HG03460 (cell line): Measurements from ENCODE around the gene SNX33.

Experiments used
- ATAC-seq: cut with Tn5 transposase; IDR thresholded peaks from one replicate; pipeline ENCODE4 v1.9.1; 2021; ENCODE audit not compliant: unreplicated experiment

The SNX33 gene

DNA sequence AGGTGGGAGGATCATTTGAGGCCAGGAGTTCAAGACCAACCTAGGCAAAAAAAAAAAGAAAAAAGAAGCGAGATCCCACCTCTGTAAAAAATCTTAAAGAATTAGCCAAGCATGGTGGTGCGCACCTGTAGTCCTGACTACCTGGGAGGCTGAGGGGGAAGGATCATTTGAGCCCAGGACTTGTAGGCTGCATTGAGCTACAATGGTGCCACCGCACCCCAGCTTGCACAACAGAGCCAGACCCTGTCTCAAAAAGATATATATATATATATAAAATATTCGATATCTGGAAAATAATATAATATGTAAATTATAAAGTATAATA lies 6.6 kb upstream of the SNX33 start:
- no peak for ATAC-seq

DNA sequence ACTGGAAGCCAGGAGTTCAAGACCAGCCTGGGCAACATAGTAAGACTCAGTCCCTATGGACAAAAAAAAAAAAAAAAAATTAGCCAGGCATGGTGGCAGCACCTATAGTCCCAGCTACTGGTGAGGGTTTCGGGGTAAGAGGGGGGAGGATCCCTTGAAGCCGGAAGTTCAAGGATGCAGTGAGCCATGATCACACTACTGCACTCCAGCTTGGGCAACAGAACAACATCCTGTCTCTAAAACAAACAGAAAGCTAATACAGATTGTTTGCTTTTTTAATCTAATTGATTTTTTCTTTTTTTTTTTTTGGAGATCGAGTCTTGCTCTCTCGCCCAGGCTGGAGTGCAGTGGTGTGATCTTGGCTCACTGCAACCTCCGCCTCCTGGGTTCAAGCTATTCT lies 6.1 kb upstream of the SNX33 start:
- ATAC-seq, result no peak

DNA sequence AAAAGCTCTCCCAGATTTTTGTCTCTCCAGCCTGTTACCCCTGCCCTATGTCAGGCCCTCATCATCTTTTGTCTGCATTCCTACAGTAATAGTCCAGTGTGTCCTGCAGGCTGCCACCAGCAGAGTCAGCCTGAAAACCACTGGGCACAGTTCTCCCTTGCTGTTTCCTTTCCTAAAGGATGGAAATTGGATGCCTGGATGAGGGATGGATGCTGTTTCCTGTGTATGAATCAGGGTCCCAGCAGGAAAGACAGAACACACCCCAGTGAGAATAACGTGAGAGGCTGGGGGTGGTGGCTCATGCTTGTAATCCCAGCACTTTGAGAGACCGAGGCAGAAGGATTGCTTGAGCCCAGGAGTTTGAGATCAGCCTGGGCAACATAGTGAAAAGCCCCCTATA lies 3.3 kb upstream of the SNX33 start:
- no peak for ATAC-seq

DNA sequence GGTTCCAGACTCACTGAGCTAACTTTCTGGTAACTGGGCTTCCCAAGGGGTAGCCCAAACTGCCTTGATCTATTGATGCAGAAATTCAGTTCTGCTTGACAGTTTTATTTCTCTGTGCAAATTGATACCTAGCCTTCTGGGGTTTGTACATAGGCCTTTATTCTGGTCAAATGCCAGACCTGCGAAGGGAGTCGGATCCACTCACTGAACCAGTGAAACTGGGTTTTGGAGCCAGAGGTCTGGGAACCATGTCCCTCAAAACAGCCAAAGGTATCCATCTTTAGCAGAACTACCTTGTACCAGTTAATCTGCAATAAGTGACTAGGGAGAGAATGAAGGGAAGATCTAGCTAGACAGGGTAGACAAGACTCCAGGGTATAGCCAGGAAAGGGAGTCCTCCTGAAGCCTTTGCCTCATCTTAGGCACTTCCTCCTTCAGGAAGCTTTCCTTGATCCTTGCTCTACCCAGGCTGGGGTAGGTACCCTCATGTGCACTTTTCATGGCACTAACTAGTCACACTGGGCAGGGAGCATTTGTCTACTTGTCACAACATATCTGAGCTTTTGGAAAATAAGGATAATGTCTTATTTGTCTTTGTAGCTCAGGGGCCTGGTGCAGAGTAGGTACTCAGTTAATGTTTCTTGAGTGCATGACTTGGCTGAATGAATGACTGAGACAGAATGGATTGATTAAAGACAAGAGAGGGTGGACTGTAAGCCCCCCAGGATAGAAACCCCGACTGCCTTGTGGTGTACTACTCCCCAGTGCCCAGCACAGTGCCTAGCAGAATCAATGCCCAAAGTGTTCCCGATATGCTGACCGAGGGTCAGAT lies 1.4 kb upstream of the SNX33 start:
- ATAC-seq, result no peak

DNA sequence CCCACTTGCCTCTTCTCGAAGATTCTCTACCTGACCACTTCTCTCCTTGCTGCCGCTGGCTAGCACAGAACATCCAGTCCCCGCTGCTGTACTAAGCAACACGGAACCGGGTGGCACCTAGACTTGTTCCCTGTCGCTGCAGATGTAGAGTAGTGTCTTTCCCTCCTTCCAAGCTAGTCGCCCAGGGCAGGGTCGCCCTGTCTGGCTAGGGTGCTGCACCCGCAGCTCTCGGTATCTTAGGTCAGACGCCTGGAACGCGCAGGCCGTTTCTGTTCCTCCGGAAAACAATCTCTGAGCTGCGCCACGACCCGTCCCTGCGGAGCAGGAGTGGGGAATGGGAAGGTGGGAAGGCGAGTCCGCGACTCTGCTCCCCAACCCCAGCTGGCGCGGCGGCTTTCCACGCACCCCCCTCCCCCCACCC lies 758 bp upstream of the SNX33 start:
- no peak for ATAC-seq

DNA sequence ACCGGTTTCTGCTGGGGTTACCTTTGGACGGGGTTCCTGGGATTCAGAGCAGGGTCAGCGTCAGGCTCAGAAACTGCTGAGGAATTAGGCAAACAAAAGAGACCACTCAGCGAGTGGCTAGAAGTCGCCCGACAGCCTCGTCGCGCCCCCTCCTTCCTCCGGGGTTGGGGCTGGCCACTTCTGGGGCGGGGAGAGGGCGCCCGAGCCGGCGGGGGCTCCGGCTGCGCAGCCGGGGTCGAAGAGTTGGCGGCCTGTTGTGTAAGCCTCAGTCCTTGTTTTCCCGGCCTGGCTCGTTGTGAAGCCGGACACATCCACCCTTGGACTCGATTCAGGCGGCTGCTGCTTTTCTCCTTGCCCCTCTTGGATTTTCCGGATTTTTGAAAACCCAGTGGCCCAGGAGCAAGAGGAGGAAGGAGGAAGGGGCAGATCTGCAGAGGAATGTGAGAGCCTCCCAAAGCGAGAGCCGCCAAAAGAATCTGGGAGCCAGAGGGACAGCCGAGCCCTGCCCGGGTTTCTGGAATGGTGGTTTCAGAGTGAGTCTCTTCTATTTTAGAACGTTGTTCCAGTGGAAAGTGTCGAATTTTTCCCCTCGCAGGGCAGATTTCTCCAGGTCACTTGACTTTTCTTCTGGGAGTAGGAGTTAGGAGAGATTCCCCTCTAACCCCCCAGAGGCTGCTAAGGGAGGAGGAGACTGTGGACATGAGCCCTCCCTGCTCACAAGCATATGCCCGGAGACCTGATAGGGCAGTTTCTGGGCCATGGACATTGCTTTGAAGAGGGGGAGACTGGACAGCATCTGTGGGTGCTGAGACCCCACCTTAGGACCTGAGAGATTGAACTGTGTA lies 666 bp downstream of the SNX33 start:
- ATAC-seq, result no peak

DNA sequence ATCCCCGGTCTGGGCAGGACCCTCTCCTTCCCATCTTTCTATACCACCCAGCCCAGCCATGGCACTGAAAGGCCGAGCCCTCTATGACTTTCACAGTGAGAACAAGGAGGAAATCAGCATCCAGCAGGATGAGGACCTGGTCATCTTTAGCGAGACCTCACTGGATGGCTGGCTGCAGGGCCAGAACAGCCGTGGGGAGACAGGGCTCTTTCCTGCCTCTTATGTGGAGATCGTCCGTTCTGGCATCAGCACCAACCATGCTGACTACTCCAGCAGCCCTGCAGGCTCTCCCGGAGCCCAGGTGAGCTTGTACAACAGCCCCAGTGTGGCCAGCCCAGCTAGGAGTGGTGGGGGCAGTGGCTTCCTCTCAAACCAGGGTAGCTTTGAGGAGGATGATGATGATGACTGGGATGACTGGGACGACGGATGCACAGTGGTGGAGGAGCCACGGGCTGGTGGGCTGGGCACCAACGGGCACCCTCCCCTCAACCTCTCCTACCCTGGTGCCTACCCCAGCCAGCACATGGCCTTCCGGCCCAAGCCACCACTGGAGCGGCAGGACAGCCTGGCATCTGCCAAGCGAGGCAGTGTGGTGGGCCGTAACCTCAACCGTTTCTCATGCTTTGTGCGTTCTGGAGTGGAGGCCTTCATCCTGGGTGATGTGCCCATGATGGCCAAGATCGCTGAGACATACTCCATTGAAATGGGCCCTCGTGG lies 1.5 kb downstream of the SNX33 start:
- ATAC-seq, result no peak

DNA sequence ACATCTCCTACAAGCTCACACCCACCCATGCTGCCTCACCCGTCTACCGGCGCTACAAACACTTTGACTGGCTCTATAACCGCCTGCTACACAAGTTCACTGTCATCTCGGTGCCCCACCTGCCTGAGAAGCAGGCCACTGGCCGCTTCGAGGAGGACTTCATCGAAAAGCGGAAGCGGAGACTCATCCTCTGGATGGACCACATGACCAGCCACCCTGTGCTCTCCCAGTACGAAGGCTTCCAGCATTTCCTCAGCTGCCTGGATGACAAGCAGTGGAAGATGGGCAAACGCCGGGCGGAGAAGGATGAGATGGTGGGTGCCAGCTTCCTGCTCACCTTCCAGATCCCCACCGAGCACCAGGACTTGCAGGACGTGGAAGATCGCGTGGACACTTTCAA lies 2.1 kb downstream of the SNX33 start:
- ATAC-seq, result no peak

DNA sequence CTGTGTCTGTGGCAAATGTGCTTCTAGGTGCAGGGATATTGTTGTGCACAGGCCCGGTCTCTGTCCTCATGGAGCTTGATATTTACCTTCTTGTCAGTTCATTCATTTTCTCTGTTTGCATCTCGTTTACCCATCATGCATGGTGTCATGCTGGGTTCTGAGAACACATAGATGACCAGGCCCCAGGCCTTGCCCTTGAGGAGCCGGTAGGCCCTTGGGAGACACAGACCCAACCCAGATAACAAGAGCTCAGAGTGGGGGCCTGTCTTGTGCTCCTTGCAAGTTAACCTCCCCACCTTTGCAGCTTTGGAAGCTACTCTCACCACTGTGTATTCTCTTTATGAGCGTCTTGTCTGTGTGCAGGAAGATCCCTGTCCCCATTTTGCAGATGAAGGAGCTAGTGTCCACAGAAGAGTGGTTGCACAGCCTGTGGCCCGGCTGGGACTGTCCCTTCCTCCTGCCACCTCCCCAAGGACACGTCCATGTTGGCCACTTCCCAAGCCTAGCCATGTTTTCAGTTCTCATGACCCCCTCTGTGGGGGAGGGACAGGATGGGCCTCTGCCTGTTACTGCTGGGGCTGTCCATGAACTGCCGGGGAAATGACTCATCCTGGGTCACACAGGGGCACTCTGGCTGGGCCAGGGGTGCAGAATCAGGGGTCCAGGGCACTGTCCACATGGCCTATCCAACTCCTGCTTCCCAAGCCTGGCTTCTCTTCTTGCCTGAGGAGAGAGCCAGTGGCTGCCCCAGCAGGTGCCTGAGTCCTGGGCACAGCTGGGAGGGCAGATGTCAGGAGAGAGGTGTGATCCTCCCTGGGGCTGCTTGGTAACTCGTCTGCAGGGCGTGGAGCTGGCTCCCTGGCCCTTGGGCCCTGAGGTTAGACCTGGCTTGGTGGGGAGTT lies 3.4 kb downstream of the SNX33 start:
- no peak for ATAC-seq

DNA sequence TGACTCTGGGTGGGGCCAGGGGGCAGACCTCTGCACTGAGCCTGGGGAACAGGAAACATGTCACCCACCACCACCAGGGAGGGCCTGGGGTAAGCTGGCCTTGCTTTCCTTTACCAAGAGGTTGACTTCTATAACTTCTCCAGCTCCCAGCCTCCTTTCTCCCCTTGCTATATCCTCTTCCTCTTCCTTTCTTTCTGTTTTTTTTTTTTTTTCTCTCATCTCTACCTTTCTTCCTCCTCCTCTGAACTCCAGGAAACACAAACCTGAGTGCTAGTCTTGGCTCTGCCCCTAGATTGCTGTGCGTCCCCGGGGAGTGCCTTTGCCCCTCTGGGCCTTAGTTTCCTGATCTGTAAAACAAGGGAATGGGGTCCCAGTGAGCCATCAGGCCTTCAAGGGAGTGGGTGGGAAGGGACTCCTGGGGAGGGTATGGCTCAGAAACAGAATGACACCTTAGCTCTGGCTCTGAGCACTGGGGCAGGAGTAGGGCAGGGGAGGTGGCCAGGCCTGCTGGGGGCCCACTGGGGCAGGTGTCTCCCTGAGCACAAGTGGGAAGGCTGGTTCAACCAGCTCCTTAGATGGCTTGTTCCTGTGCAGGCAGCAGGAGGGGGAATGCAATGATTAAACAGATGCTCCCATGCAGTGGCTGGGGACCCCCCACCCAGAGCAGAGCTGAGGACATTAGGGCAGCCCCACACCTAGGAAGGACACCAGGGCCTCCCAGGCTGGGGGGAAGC lies 4.3 kb downstream of the SNX33 start:
- ATAC-seq, result no peak

DNA sequence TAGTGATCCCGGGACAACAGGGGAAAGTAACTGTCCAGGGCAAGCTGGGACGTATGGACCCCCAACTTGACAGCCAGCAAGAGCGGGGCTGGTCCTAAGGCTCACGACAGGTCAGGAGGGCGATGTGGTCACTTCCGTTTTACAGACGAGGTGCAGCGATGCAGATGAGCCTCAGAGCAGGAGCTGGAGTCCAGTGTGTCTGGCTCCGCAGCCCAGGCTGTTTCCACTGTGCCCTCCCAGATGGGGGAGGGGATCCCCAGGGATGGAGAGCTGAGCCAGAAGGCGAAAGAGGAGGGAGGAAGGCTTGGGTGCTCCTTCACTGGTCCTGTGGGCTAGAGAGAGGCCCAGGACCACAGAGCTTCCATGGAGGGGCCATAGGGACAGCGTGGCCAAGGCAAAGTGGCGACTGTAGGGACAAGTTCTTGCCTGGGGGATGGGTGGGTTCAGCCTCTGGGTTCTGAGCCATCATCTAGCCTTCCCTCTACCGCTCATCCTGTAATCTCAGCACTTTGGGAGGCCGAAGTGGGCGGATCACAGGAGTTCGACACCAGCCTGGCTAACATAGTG lies 5.7 kb downstream of the SNX33 start:
- ATAC-seq, result no peak

DNA sequence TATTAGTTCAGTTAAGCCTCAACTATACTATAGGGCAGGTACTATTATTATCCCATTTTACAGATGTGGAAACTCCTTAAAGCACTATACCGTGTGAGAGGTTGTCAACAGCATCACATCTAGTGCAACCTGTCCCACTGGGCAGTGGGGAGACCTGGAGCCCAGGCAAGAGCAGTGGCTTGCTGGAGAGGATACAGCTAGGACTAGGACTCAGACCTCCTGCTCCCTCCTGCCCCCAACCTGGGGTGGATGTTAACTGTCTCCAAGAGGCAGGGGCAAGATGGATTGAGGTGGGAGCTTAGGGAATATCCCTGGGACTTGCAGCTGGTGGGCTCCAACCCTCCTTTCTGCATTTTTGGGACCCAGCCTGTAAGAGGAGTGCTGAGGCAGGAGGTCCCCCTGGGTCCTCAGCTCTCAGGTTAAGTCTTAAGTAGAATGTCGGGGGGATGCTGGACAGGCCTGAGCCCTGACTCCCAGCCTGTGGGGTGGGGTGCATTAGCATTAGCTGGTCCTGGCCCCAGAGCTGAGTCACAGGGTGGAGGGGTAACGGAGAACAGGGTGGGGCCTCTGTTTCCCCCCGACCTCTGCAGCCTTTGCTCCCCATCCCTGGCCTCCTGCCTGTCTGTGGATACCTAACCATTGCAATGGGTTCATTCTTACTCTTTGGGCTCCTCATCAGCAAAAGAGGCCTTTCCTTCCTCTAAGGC lies 6.6 kb downstream of the SNX33 start:
- ATAC-seq, result no peak

DNA sequence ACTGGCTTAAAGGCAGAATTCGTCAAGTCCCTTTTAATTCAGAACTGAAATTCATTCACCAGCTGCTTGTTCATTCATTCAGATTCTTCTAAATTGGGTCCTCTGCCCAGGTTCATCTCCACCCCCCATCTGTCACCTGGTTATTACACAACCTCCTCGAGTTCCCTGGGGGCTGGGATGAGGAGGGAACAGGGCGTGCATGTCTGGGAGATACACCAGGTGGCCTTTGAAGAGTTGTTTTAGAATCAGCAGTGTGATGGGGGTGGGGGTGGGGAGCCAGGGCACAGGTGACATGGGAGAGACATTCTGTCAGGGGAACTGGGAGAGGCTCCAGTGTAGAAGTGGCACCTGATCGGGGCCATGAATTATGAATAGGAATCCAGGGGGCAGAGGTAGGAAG lies 8.2 kb downstream of the SNX33 start:
- ATAC-seq, result no peak

DNA sequence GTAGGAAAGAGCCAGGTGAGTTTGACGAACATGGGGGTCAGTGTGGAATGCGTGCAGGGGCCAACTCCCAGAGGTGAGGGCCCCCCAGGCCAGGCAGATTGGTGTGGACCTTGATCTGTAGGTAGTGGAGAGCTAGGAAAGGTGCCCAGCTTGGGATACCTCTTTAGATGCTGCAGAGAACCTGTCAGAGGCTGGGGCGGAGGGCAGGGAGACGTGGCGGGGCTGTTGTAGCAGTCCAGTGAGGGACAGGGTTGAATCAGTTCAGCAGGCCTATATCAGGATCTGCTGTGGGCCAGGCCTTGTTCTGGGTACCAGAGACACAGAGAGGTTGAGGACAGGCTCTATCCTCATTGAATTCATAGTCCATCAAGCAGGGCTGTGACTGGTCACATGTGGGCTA lies 8.6 kb downstream of the SNX33 start:
- ATAC-seq, result no peak

DNA sequence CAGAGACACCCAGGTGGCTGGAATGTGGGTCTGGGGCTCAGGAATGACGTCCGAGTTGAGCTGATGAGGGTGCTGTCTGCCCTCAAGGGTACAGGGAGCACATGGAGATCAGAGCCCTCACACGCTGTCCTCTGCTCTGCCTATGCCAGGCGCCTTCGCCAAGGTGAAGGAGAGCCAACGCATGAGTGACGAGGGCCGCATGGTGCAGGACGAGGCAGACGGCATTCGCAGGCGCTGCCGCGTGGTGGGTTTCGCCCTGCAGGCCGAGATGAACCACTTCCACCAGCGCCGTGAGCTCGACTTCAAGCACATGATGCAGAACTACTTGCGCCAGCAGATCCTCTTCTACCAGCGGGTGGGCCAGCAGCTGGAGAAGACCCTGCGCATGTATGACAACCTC lies 9.1 kb downstream of the SNX33 start:
- ATAC-seq, result no peak

DNA sequence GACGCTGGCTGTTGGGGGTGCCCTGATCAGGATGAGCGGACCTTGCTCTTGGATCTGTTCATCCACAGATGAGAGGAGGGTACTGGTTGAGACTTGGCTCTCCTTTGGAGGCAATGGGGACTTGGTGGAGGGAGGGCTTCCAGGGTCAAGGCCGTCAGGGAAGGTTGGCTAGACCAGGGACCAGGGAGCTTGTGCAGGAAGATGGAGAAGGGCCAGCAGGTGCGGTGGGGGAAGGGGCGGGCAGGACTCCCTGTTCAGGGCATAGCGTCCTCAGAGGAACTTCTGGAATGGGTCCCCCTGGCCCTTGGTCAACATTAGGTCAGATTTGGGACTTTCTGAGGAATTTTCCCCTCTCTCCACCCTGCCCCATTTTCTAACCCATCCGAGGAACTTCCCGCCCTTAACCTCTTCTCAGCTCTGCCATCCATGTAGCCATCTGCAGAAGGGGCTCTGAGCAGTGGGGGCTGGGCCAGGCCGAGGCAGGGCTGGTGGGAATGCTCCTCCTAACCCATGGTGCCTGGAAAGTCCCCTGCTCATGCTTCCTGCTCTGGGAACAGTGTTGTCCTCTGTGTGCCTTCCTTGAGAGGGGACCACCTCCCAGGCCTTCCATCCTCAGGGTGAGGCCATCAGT lies 11.5 kb downstream of the SNX33 start:
- no peak for ATAC-seq

DNA sequence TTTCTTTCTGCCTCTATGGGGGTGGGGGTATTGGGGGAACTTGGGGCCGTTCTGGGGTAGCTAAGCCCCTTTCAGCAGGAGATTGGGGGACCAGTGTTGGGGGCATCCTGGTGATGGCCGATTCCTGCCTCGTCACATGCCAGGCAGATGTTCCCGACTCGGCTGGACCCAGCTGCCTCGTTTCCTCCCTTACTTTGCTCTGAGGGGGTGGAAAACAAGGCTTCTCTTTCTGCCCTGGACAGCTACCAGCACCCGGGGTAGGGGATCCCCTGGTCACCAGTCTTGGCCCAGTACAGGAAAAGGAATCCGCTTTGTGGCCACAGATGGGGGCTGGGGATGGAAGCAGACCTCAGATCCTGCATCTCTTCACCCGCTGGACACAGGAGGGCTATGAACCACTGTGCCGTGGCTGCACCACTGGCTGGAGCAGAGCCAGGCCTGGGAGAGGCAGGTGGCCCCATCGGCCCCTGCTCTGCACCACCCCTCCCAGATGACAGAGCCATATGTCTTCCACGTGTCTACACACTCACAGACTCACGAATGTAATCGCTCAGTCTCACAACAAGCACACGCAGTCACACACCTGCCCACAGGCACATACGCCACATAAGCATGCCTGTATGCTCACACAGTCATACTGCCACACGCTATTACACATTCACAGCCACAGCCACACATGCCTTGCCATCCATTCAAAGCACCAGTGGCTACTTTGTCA lies 12.4 kb downstream of the SNX33 start:
- no peak for ATAC-seq

DNA sequence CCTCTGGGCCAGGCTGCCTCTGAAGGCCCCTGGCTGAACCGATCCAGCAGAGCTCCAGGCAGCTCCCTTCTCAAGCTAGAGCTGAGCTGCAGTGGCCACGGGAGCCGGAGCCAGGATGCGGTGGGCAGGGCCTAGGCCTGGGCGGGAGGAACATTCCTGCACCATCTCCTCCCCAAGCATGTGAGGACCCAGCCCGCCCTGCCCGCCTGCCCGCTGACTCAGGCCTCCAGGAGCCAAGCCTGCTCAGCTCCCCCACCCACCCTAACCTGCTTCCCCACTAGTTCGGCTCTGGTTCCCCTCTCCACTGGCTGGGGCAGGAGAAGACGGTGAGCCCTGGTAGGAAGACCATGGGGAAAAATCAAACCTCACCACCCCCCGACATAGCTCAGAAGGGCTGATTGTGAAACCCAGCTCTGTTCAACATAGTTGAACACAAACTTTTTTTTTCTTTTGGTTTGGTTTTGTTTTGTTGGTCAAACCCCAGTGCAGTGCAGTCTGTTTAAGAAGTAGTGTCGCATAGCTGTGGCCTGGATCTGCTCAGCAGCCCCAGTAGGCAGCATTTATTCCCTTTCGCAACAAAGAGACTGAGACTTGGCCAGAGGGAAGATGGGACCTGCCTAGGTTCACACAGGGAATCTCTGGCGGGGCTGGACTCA lies 13.5 kb downstream of the SNX33 start:
- ATAC-seq, result no peak
